Stomach smooth muscle (tissue), 2 donors: ENCODE measurements around the gene ATN1.
"Not testable (repeated sequence)": the region's sequence is repeated elsewhere in the genome, so short reads cannot be mapped to it uniquely, and the experiment has no call there.

ENCODE experiments used
- H3K27ac ChIP-seq: one replicate; pipeline ENCODE4 v1.7.0; 2013; ENCODE audit warnings: mild to moderate bottlenecking, low read length, inconsistent platforms
- H3K27me3 ChIP-seq, 2 donors: one replicate each; pipeline ENCODE4 v1.7.0; 2013; ENCODE audit warnings: low read length in 2 of 2; ENCODE audit not compliant: insufficient read depth in 2 of 2, control insufficient read depth in 1 of 2
- H3K36me3 ChIP-seq, 2 donors: one replicate each; pipeline ENCODE4 v1.7.0; 2013; ENCODE audit warnings: low read length in 2 of 2; ENCODE audit not compliant: control insufficient read depth in 2 of 2, insufficient read depth in 2 of 2
- H3K4me1 ChIP-seq: one replicate; pipeline ENCODE4 v1.7.0; 2013; ENCODE audit warnings: low read length; ENCODE audit not compliant: control insufficient read depth, insufficient read depth
- H3K4me3 ChIP-seq, 2 donors: one replicate each; pipeline ENCODE4 v1.7.0; 2013; ENCODE audit warnings: low read length in 2 of 2
- H3K9ac ChIP-seq, 2 donors: one replicate each; pipeline ENCODE4 v1.7.0; 2013; ENCODE audit warnings: low read length in 2 of 2, mild to moderate bottlenecking in 1 of 2
- H3K9me3 ChIP-seq, 2 donors: one replicate each; pipeline ENCODE4 v1.7.0; 2013; ENCODE audit warnings: low read length in 2 of 2; ENCODE audit not compliant: control insufficient read depth in 2 of 2
- donor health status: healthy.
- donor health status: Pancreatic carcinoma.

ATN1 gene

DNA sequence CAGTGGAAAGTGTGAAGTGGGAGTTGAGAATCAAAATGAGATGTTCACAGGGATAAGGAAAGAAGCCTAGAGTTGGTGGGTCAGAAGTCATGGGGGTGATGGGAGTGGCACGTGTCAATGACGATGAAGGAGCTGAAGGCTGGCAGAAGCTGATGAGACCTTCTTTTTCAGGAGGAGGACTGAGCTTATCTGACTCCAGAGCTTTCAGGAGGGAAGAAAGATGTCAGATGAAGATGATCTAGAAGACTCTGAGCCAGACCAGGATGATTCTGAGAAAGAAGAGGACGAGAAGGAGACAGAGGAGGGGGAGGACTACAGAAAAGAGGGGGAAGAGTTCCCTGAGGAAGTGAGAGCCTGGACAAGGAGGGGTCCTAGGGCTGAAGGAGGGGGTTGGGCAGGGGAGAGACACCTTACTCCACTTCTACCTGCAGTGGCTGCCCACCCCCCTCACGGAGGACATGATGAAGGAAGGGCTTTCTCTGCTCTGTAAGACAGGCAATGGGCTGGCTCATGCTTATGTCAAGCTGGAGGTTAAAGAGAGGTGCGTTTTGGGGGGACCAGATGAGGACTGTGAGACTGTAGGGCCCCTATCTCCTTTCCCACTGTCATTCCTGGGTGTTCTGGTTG, 22.2 kb upstream of the ATN1 start:
- H3K9ac ChIP-seq, result peak overlapping the region; percentile 93 to 97
- H3K27me3 ChIP-seq, result no peaks in the 10 kb centered on the region
- H3K9me3 ChIP-seq, result no peaks in the 10 kb centered on the region
- peak overlapping the region; percentile 76 for H3K27ac ChIP-seq
- peaks cover 13% of the 10 kb centered on the region for H3K4me1 ChIP-seq
- peaks cover 7 to 10% of the 10 kb centered on the region in 2 donors for H3K36me3 ChIP-seq
- H3K4me3 ChIP-seq, result peak overlapping the region; percentile 98 to 99

DNA sequence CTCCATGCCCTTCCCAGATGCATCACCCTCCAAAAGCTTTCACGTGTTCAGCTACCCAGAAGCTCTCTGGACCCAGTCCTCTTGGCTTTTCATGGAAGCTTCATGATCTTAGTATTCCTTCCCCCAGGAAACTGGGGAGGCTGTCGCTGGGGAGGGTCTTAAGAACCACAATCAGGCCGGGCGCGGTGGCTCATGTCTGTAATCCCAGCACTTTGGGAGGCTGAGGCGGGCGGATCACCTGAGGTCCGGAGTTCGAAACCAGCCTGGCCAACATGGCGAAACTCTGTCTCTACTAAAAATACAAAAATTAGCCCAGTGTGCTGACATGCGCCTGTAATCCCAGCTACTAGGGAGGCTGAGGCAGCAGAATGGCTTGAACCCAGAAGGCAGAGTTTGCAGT, 19.6 kb upstream of the ATN1 start:
- H3K27me3 ChIP-seq, H3K9ac ChIP-seq, H3K36me3 ChIP-seq, H3K9me3 ChIP-seq, H3K27ac ChIP-seq, H3K4me3 ChIP-seq: not testable (repeated sequence)
- H3K4me1 ChIP-seq, result peaks cover 14% of the 10 kb centered on the region

DNA sequence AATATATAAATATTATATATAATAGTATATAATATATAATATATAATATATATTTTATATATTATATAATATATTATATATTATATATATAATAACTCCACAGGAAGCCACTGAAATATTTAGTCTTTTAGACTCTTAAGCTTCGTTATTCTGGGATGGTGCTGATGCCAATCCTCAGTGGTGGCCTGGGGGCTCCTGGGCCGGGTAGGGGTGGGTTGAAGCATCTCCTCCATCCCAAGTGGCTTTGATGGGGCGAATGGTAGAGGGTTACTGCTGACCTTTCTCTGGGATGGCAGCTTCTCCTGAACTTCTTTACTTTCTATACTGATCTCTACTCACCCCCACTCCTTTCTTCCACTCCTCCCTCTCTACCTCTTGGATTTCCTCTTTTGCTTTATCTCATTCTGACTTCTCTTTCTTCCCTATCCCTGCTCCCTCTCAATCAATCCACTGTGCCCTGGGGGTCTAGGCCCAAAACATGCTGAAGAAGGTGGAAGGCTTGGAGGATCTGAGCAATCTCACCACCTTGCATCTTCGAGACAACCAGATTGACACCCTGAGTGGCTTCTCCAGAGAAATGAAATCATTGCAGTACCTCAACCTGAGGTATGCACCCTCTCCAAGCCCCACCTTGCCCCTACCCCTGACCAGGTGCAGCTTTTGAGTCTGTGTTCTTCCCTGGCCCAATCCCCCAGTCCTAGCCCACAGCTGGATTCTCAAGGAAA, 18.2 kb upstream of the ATN1 start:
- H3K36me3 ChIP-seq, result peaks cover 7 to 10% of the 10 kb centered on the region in 2 donors
- H3K27ac ChIP-seq, result no peak overlapping the region
- no peaks in the 10 kb centered on the region for H3K9me3 ChIP-seq
- H3K4me3 ChIP-seq, result no peak overlapping the region
- no peaks in the 10 kb centered on the region for H3K27me3 ChIP-seq
- no peak overlapping the region for H3K9ac ChIP-seq
- H3K4me1 ChIP-seq, result peaks cover 16% of the 10 kb centered on the region

DNA sequence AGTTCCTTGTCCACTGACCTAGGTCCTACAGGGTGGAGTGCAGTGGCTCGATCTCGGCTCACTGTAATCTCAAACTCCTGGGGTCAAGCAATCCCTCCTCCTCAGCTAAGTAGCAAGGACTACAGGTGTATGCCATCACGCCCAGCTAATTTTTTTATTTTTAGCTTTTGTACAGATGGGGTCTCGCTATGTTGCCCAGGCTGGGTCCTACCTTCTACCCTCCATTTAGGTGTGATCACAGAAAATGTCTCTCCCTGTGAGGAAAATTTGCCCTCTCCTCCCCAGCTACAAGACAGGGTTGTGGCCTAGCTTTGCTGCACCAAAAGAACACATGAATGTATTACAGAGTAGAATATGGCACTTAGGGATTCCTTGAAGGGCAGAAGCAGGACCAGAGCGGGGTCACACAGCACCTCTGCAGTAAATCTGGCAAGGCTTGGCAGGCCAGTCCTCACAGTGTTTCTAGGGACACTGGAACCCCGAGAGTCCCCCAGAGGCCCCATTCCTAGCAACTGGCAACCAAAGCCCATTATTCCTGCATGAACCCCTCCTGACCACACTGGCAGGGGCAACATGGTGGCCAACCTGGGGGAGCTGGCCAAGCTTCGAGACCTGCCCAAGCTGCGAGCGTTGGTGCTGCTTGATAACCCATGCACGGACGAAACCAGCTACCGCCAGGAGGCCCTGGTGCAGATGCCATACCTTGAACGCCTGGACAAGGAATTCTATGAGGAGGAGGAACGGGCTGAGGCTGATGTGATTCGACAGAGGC, 15.4 kb upstream of the ATN1 start:
- Histone ChIP-seq H3K4me3 (no peak overlapping the region), H3K27me3 (no peaks in the 10 kb centered on the region), H3K36me3 (peaks cover 6 to 11% of the 10 kb centered on the region in 2 donors), H3K27ac (no peak overlapping the region), H3K9me3 (no peaks in the 10 kb centered on the region), H3K9ac (no peak overlapping the region), H3K4me1 (peaks cover 24% of the 10 kb centered on the region)

DNA sequence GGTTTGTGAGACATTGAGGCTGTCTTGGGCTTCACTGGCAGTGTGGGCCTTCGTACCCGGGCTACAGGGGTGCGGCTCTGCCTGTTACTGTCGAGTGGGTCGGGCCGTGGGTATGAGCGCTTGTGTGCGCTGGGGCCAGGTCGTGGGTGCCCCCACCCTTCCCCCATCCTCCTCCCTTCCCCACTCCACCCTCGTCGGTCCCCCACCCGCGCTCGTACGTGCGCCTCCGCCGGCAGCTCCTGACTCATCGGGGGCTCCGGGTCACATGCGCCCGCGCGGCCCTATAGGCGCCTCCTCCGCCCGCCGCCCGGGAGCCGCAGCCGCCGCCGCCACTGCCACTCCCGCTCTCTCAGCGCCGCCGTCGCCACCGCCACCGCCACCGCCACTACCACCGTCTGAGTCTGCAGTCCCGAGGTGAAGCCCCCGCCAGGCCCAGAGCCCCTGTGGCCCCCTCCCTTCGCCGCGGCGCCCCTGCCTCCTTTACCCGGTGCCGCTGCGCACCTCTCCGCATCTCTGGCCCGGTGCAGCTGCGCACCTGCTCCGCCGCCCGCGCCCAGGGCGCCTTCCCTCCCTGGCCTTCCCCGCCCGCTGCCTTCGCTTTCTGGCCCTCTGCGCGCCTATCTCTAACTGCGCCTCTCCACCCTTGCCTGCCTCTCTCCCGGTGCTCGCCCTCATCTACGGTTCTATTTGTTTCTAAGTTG, 13.4 kb upstream of the ATN1 start, which contains the start of gene ENO2:
Gene ENO2 (plus strand): TSS at position 335 of the 701 bp plus-strand sequence. CDS start 1,253 bp downstream, outside the sequence.
- no peaks in the 10 kb centered on the region for H3K27me3 ChIP-seq
- H3K9me3 ChIP-seq, result no peaks in the 10 kb centered on the region
- peak within 1 kb of the TSS; percentile 82 to 83 for H3K4me3 ChIP-seq
- peaks cover 10 to 17% of the 10 kb centered on the region in 2 donors for H3K36me3 ChIP-seq
- H3K9ac ChIP-seq, result peak within 1 kb of the TSS; percentile 80 to 91
- peaks cover 24% of the 10 kb centered on the region for H3K4me1 ChIP-seq
- H3K27ac ChIP-seq, result peak within 1 kb of the TSS; percentile 92

DNA sequence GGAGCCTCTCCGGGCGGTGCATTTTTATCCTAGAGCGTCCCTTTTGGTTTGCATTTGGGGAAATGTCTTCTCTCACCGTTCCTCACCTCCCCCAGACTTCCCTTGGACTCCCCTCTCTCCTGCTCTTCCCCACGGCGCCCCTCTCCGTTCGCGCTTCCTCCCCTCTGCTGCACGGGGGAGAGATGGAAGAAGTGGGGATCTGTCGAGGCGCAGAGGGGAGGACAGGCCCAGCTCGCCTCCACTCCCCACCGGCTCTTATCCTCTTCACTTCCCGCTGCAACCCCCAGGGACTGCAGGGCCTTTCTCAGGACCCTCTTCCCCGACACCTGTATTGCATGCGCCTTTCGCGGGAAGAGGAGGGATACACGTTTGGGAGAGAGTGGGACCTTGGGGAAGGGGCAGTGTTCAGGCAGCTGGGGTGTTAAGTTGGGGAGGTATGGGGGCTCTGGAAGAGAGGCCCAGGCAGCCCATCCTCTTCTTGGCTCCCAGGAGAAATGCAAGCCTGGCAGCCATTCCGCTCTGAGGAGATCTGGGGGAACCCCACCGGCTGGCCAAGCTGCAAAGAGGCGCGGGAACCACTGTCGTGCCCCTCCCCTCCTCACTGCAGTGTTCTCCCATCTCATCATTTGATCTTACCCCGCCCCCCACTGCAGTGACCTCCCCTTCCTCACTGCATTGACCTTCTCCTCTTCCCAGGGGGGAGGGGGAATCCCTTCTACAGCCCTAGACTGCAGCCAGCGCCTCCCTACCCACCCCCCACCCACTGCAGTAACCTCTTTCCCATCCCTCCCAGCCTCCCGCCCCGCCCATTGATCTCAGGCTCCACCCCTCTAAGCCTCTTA, 12.6 kb upstream of the ATN1 start:
- peak overlapping the region; percentile 74 to 91 for H3K9ac ChIP-seq
- peak overlapping the region; percentile 92 for H3K27ac ChIP-seq
- H3K27me3 ChIP-seq, result no peaks in the 10 kb centered on the region
- H3K9me3 ChIP-seq, result no peaks in the 10 kb centered on the region
- H3K4me3 ChIP-seq, result peak overlapping the region; percentile 82 to 83
- H3K4me1 ChIP-seq, result peaks cover 24% of the 10 kb centered on the region
- H3K36me3 ChIP-seq, result peaks cover 14 to 24% of the 10 kb centered on the region in 2 donors

DNA sequence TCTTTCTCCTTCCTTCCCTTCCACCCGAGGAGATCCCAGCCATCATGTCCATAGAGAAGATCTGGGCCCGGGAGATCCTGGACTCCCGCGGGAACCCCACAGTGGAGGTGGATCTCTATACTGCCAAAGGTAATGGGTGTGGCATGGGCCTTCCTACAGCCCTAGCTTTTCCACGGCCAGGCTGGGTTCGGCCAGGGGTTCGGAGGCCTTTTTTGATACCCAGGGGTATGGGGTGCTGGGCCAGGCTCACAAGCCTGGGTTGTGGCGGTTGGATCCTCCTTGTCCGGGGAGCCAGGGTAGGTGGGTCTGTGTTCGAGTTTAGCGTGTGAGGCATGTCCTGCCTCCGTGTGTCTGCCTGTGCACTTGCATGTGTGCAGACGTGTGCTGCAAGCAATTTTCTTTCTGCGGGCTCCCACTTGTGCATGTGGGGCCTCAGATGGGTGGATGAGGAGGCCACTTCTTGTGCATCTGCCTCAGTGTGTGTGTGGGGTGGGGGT, 11.9 kb upstream of the ATN1 start:
- peak overlapping the region; percentile 92 for H3K27ac ChIP-seq
- peak overlapping the region in 1 of 2 donors; percentile 22 for H3K4me3 ChIP-seq
- H3K4me1 ChIP-seq, result peaks cover 24% of the 10 kb centered on the region

DNA sequence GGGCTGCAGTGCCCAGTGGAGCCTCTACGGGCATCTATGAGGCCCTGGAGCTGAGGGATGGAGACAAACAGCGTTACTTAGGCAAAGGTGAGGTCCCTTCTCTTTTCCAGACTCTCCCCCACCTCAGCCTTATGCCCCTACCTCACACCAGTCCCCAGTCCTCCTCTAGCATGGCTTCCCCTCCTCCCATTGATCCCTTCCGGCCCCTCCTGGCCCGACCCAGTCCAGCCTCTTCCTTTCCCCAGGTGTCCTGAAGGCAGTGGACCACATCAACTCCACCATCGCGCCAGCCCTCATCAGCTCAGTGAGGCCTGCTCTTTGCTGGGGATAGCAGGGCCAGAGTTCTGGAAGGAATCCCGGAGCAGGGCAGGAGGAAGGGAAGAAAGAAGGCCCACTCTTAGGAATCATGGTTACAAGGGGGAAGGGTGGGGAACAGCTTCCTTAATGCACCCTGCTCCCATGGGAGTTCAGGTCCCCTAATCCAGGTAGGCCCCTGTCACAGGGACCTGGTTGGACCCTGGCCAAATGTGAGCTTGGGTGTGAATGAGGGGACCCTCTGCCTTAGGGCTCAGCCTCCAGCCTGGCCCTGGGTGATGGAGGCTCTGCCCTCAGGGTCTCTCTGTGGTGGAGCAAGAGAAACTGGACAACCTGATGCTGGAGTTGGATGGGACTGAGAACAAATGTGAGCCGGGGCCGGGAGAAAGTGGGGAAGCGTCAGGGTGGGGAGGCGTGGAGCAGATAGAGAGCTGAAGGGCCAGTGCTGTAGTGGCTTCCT, 11.1 kb upstream of the ATN1 start:
- no peak overlapping the region for H3K4me3 ChIP-seq
- H3K4me1 ChIP-seq, result peaks cover 25% of the 10 kb centered on the region
- peak overlapping the region; percentile 31 for H3K27ac ChIP-seq
- H3K27me3 ChIP-seq, result no peaks in the 10 kb centered on the region
- H3K36me3 ChIP-seq, result peaks cover 19 to 27% of the 10 kb centered on the region in 2 donors
- H3K9me3 ChIP-seq, result no peaks in the 10 kb centered on the region
- no peak overlapping the region for H3K9ac ChIP-seq

More for the DNA sequence above, 11.9 kb upstream of the ATN1 start:
- Histone ChIP-seq H3K9ac (no peak overlapping the region), H3K9me3 (no peaks in the 10 kb centered on the region), H3K36me3 (peaks cover 14 to 24% of the 10 kb centered on the region in 2 donors), H3K27me3 (no peaks in the 10 kb centered on the region)

DNA sequence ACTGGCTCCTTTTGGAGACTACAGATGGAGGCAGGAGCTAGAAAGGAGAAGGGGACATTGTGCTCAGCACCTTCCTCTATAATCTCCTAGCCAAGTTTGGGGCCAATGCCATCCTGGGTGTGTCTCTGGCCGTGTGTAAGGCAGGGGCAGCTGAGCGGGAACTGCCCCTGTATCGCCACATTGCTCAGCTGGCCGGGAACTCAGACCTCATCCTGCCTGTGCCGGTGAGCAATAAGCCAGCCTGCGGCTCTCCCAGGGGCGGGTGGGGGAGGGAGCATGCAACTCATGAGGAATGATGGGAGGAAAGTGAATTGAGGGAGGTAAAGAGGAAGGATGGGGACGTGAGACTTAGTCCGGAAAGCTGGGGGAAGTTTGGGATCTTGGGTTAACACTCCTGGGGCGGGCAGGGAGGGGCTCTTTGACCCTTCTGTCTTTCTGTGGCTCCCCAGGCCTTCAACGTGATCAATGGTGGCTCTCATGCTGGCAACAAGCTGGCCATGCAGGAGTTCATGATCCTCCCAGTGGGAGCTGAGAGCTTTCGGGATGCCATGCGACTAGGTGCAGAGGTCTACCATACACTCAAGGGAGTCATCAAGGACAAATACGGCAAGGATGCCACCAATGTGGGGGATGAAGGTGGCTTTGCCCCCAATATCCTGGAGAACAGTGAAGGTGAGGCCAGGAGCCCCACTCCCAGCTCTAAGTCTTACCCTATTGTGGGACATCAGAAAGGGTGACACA, 10.1 kb upstream of the ATN1 start:
- H3K9me3 ChIP-seq, result no peaks in the 10 kb centered on the region
- peaks cover 24 to 36% of the 10 kb centered on the region in 2 donors for H3K36me3 ChIP-seq
- H3K27ac ChIP-seq, result no peak overlapping the region

More for the DNA sequence above, 10.1 kb upstream of the ATN1 start:
- Histone ChIP-seq H3K9ac (no peak overlapping the region), H3K4me3 (no peak overlapping the region), H3K27me3 (no peaks in the 10 kb centered on the region), H3K4me1 (peaks cover 27% of the 10 kb centered on the region)
